ENCODE results near the gene SLC5A11. TPM values are rescaled to one million over a fixed set of nuclear protein-coding genes. Genes with fewer than 3 reads are reported as not detected.

Gene SLC5A11
- total and polyA plus RNA-seq, 2 experiments from 2014 or later, result 1.2 to 1.7 TPM

- no peak overlapping the region for H2AFZ ChIP-seq
- H3K4me3 ChIP-seq, result no peak overlapping the region
- H3K27me3 ChIP-seq, result no peaks in the 10 kb centered on the region
- H4K20me1 ChIP-seq (ENCODE audit: insufficient read depth, poor library complexity, severe bottlenecking), result no peaks in the 10 kb centered on the region
- H3K9me3 ChIP-seq (ENCODE audit: low read depth), result no peaks in the 10 kb centered on the region
- WGBS (ENCODE audit: low lambda C conversion rate, missing lambda C conversion rate), result 90% methylated on average over 8 of the region's 8 CpGs
- no peak overlapping the region for H3K27ac ChIP-seq
- no peaks in the 10 kb centered on the region for H3K79me2 ChIP-seq
- H3K36me3 ChIP-seq (replicated peaks; ENCODE audit: insufficient read depth, low read depth), result no peaks in the 10 kb centered on the region
- no peak overlapping the region for H3K4me2 ChIP-seq
- no peak for DNase-seq (ENCODE audit: low spot score)
- no peaks in the 10 kb centered on the region for H3K4me1 ChIP-seq (ENCODE audit: insufficient read depth)
- TF ChIP-seq EZH2 (IDR thresholded peaks at IDR 0.05; ENCODE audit: borderline replicate concordance) (no peak), CTCF (IDR thresholded peaks at IDR 0.05; ENCODE audit: poor library complexity) (no peak), EZH2phosphoT487 (IDR thresholded peaks at IDR 0.05; ENCODE audit: low read depth, severe bottlenecking, unreplicated experiment) (no peak)
- H3K9me2 ChIP-seq (replicated peaks; ENCODE audit: insufficient read depth), result no peaks in the 10 kb centered on the region
These were observed 69.8 kb downstream of the SLC5A11 start for GRCh38 chr16:24915576-24915975.

GRCh38 chr16:24917236-24917635, 71.5 kb downstream of the SLC5A11 start:
- H3K9me2 ChIP-seq (replicated peaks; ENCODE audit: insufficient read depth), result no peaks in the 10 kb centered on the region
- no peaks in the 10 kb centered on the region for H3K79me2 ChIP-seq
- no peaks in the 10 kb centered on the region for H3K27me3 ChIP-seq
- H2AFZ ChIP-seq, result no peak overlapping the region
- H3K9me3 ChIP-seq (ENCODE audit: low read depth), result no peaks in the 10 kb centered on the region
- 96% methylated on average over 6 of the region's 6 CpGs for WGBS (ENCODE audit: low lambda C conversion rate, missing lambda C conversion rate)
- no peak overlapping the region for H3K27ac ChIP-seq
- H3K4me1 ChIP-seq (ENCODE audit: insufficient read depth), result no peaks in the 10 kb centered on the region
- no peaks in the 10 kb centered on the region for H3K36me3 ChIP-seq (replicated peaks; ENCODE audit: insufficient read depth, low read depth)
- H3K4me2 ChIP-seq, result no peak overlapping the region
- no peak overlapping the region for H3K4me3 ChIP-seq
- H4K20me1 ChIP-seq (ENCODE audit: insufficient read depth, poor library complexity, severe bottlenecking), result no peaks in the 10 kb centered on the region
- no peak for DNase-seq (ENCODE audit: low spot score)
- no peak for TF ChIP-seq EZH2 (IDR thresholded peaks at IDR 0.05; ENCODE audit: borderline replicate concordance)
- TF ChIP-seq EZH2phosphoT487 (IDR thresholded peaks at IDR 0.05; ENCODE audit: low read depth, severe bottlenecking, unreplicated experiment), result no peak
- TF ChIP-seq CTCF (IDR thresholded peaks at IDR 0.05; ENCODE audit: poor library complexity), result no peak

GRCh38 chr16:24917891-24918290, 72.1 kb downstream of the SLC5A11 start:
- TF ChIP-seq EZH2 (IDR thresholded peaks at IDR 0.05; ENCODE audit: borderline replicate concordance) (no peak), CTCF (IDR thresholded peaks at IDR 0.05; ENCODE audit: poor library complexity) (no peak), EZH2phosphoT487 (IDR thresholded peaks at IDR 0.05; ENCODE audit: low read depth, severe bottlenecking, unreplicated experiment) (no peak)
- WGBS (ENCODE audit: low lambda C conversion rate, missing lambda C conversion rate), result 100% methylated on average over 5 of the region's 5 CpGs
- Histone ChIP-seq H2AFZ (no peak overlapping the region), H3K27me3 (no peaks in the 10 kb centered on the region), H3K36me3 (replicated peaks; ENCODE audit: insufficient read depth, low read depth) (no peaks in the 10 kb centered on the region), H3K4me1 (ENCODE audit: insufficient read depth) (no peaks in the 10 kb centered on the region), H3K9me2 (replicated peaks; ENCODE audit: insufficient read depth) (no peaks in the 10 kb centered on the region), H3K4me3 (no peak overlapping the region), H3K79me2 (no peaks in the 10 kb centered on the region), H4K20me1 (ENCODE audit: insufficient read depth, poor library complexity, severe bottlenecking) (no peaks in the 10 kb centered on the region), H3K4me2 (no peak overlapping the region), H3K27ac (no peak overlapping the region), H3K9me3 (ENCODE audit: low read depth) (no peaks in the 10 kb centered on the region)
- no peak for DNase-seq (ENCODE audit: low spot score)

GRCh38 chr16:24918641-24919040, 72.9 kb downstream of the SLC5A11 start:
- no peak for TF ChIP-seq CTCF (IDR thresholded peaks at IDR 0.05; ENCODE audit: poor library complexity)
- no peak for TF ChIP-seq EZH2 (IDR thresholded peaks at IDR 0.05; ENCODE audit: borderline replicate concordance)
- TF ChIP-seq EZH2phosphoT487 (IDR thresholded peaks at IDR 0.05; ENCODE audit: low read depth, severe bottlenecking, unreplicated experiment), result no peak
- Histone ChIP-seq H3K27ac (no peak overlapping the region), H4K20me1 (ENCODE audit: insufficient read depth, poor library complexity, severe bottlenecking) (no peaks in the 10 kb centered on the region), H3K4me2 (no peak overlapping the region), H3K36me3 (replicated peaks; ENCODE audit: insufficient read depth, low read depth) (no peaks in the 10 kb centered on the region), H3K9me3 (ENCODE audit: low read depth) (no peaks in the 10 kb centered on the region), H3K4me3 (no peak overlapping the region), H3K9me2 (replicated peaks; ENCODE audit: insufficient read depth) (no peaks in the 10 kb centered on the region), H3K27me3 (no peaks in the 10 kb centered on the region), H2AFZ (no peak overlapping the region), H3K79me2 (no peaks in the 10 kb centered on the region), H3K4me1 (ENCODE audit: insufficient read depth) (no peaks in the 10 kb centered on the region)
- DNase-seq (ENCODE audit: low spot score), result no peak
- 97% methylated on average over 10 of the region's 10 CpGs for WGBS (ENCODE audit: low lambda C conversion rate, missing lambda C conversion rate)

Data from hepatocyte (in vitro differentiated cells).